ENCODE measurements around the gene LRRC7. TPM values are rescaled to one million over a fixed set of nuclear protein-coding genes. Genes with fewer than 3 reads are reported as not detected.

The LRRC7 gene
- polyA plus RNA-seq, 1 of the 3 experiments (the other 2 are of a cell fraction), result 0.02 TPM

- ChIA-PET POLR2A (interaction anchor here (0.5 kb wide), 1 partner anchor 134 kb away, joined by 3 read pairs; no protein-coding TSS in a partner anchor), CTCF (no interaction called here)
- TF ChIP-seq RCOR1 (IDR thresholded peaks at IDR 0.05; ENCODE audit: low read length), result no peak
- TF ChIP-seq TCF12 (IDR thresholded peaks at IDR 0.05), result no peak
- TF ChIP-seq CTCF (IDR thresholded peaks at IDR 0.05), result no peak
- no peak for TF ChIP-seq POLR2AphosphoS5 (IDR thresholded peaks at IDR 0.05; ENCODE audit: low read depth, low read length)
- TF ChIP-seq SMC3 (IDR thresholded peaks at IDR 0.05; ENCODE audit: low read depth, low read length), result no peak
- TF ChIP-seq FOXJ3 (CRISPR knock-in tag; IDR thresholded peaks at IDR 0.05), result no peak
- TF ChIP-seq SIN3A (IDR thresholded peaks at IDR 0.05; ENCODE audit: borderline replicate concordance, low read depth, low read length), result no peak
- no peak for TF ChIP-seq ELF1 (IDR thresholded peaks at IDR 0.05)
- TF ChIP-seq ZBTB33 (IDR thresholded peaks at IDR 0.05; ENCODE audit: borderline replicate concordance, low read depth), result no peak
- no peak for TF ChIP-seq NFIC (IDR thresholded peaks at IDR 0.05; ENCODE audit: borderline replicate concordance)
- TF ChIP-seq REST (IDR thresholded peaks at IDR 0.05; ENCODE audit: low read depth, low read length), result no peak
- TF ChIP-seq MXI1 (IDR thresholded peaks at IDR 0.05; ENCODE audit: low read depth, low read length), result no peak
- TF ChIP-seq MEF2A (IDR thresholded peaks at IDR 0.05; ENCODE audit: borderline replicate concordance, low read depth), result no peak
- no peak for TF ChIP-seq USF1 (IDR thresholded peaks at IDR 0.05; ENCODE audit: borderline replicate concordance, low read depth)
These were observed 375.3 kb downstream of the LRRC7 start for GRCh38 chr1:69943030-69943429.

More at GRCh38 chr1:69943030-69943429, 375.3 kb downstream of the LRRC7 start:
- Histone ChIP-seq H2AFZ (ENCODE audit: low read depth) (no peak overlapping the region), H3K27me3 (ENCODE audit: insufficient read depth) (no peaks in the 10 kb centered on the region), H4K20me1 (ENCODE audit: insufficient read depth) (no peaks in the 10 kb centered on the region), H3K9ac (no peak overlapping the region), H3K27ac (ENCODE audit: low read depth in 2 of 2, low read length in 1 of 2) (no peak overlapping the region), H3K9me2 (no peaks in the 10 kb centered on the region), H3K79me2 (ENCODE audit: insufficient read depth) (no peaks in the 10 kb centered on the region), H3F3A (replicated peaks; ENCODE audit: insufficient read depth) (no peaks in the 10 kb centered on the region), H3K4me3 (ENCODE audit: low read depth in 2 of 2, low read length in 1 of 2) (no peak overlapping the region), H3K4me1 (ENCODE audit: control insufficient read depth in 1 of 2, insufficient read depth in 2 of 2, low read depth in 1 of 2, low read length in 1 of 2) (no peaks in the 10 kb centered on the region), H3K4me2 (no peak overlapping the region), H3K36me3 (replicated peaks in 1 of 2; ENCODE audit: control insufficient read depth in 1 of 2, insufficient read depth in 2 of 2, low read length in 1 of 2) (no peaks in the 10 kb centered on the region), H3K9me3 (peaks cover 4% of the 10 kb centered on the region; the same call in 1 of the 2 replicates)
- WGBS (ENCODE audit: low lambda C conversion rate), result 68% methylated on average over 3 of the region's 3 CpGs
- DNase-seq, result no peak

Measured in SK-N-SH (cell line).